HG02973 (cell line): ENCODE data around the gene ZNF365.
"Not testable (repeated sequence)": the region's sequence is repeated elsewhere in the genome, so short reads cannot be mapped to it uniquely, and the experiment has no call there.

Experiments used
- ATAC-seq: cut with Tn5 transposase; IDR thresholded peaks from one replicate; pipeline ENCODE4 v1.9.1; 2021; ENCODE audit warnings: moderate library complexity; ENCODE audit not compliant: unreplicated experiment

The ZNF365 gene

GRCh38 chr10:62377026-62377415 lies 2.9 kb downstream of the ZNF365 start:
- no peak for ATAC-seq

DNA sequence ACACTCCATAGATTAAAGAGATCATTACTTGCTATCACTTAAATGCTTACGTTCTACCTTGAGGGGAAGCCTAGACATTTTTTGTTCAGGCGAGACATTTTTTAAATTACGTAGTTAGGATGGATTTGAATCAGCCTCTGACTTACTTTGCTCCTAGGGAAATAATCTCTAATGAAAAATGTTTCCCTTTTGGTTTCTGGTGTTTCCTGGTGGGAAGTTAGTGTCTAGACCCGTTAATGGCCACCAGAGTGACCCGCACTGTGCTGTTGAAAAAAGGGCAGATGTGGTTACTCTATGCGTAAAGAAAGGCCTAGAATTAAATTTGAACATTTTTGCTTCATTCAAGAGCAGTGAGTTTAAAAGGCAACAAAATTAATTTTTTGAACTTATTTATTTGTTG lies 3.8 kb downstream of the ZNF365 start:
- no peak for ATAC-seq

- not testable (repeated sequence) for ATAC-seq
Measured at GRCh38 chr10:62378877-62379276, 4.7 kb downstream of the ZNF365 start.

DNA sequence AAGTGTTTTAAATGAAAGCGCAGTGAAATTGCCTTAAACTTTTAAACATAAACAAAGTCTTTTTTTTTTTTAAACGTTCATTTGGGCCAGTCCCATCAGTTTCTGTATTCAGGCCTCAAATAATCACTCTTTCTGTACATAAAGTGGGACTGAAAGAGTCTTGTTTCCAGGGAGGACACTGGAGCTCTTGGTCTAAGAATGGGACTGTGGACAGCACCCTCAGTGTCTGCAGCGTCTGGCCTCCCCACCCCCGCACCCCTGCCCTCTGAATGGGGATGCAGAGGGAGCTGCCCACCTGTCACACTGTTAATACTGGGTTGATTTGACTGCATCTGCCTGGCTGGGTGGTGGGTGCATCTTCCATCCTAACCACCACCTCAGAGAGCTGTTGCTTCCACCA lies 5.2 kb downstream of the ZNF365 start:
- no peak for ATAC-seq

- ATAC-seq, result no peak
Measured at GRCh38 chr10:62380016-62380415, 5.8 kb downstream of the ZNF365 start.

DNA sequence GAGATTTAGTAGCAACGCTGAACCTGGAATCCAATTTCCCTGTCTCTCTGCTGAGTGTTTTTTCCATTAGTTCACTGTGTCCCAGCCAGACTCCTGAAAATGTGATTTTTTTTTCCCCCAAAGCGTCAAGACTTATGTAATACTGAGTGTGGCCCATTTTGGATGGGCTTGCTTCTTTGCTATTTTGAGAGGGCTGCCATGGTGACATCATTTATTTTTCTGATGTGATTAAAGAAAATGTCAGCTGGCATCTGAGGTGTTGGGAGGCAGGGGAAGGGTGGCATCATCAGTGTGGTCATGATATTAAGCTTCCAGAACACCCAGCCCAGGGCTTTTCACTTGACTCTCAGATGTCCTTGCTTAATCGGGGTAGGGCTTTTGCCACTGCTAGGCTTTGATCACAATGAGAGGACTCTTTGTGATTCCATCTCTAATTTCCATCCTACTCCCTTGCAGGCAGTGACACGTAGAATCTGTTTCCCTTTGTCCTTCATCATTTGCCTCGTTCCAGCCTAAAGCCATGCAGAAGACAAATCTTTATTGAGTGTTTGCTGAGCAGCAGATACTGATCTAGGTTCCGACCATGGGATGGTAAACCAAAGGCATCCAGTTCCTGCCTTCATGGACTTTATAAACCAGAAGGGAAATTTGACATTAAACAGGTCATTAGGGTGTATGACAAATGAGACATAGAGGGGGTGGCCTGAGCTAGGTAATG lies 7.4 kb downstream of the ZNF365 start:
- ATAC-seq, result no peak

GRCh38 chr10:62382831-62383230 lies 8.7 kb downstream of the ZNF365 start:
- no peak for ATAC-seq

DNA sequence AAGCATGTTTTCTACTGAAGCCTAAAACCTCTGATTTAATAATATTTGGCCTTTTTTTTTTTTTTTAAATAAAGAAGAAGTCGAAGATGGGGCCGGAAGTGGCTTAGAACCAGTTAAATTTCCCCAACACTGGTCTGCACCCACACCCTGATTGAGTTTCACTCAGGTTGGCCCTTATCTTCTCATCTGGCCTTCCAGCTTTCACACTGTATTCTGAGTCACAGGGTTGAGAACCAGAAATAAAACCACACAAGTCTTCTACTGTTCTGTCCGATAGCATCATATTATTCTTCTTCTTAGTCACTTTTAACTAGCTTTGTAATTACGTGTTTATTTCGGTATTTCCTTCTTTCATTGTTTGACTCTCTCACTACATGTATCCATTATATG lies 9.9 kb downstream of the ZNF365 start:
- ATAC-seq, result no peak

DNA sequence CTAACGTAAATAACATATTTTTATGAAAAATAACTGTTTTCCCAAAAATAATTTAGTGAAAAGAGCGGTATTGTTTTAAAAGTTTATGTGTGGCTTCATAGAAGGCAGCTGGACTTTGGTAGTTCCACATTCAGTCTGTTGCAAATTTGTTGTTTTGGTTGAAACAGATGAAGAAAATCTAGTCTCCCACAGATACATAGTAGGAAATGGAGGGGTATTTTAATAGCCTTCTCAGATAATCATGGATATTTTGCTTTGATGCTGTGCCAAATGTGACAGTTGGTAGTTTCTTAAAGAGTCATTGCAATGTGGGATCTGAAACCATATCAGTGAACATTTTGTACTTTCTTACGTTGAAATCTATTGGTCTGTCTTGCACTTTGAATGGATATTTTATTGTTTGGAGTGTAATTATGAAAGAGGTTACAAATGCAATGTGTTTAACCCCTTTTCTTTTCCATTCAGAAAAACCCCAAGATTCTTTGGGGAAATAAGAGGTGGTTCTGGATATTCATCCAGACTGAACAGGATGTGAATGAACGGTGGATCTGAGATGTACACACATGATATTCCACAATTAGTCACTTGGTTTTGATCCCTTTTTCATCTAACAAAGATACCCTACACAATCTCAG lies 10.4 kb downstream of the ZNF365 start:
- no peak for ATAC-seq

DNA sequence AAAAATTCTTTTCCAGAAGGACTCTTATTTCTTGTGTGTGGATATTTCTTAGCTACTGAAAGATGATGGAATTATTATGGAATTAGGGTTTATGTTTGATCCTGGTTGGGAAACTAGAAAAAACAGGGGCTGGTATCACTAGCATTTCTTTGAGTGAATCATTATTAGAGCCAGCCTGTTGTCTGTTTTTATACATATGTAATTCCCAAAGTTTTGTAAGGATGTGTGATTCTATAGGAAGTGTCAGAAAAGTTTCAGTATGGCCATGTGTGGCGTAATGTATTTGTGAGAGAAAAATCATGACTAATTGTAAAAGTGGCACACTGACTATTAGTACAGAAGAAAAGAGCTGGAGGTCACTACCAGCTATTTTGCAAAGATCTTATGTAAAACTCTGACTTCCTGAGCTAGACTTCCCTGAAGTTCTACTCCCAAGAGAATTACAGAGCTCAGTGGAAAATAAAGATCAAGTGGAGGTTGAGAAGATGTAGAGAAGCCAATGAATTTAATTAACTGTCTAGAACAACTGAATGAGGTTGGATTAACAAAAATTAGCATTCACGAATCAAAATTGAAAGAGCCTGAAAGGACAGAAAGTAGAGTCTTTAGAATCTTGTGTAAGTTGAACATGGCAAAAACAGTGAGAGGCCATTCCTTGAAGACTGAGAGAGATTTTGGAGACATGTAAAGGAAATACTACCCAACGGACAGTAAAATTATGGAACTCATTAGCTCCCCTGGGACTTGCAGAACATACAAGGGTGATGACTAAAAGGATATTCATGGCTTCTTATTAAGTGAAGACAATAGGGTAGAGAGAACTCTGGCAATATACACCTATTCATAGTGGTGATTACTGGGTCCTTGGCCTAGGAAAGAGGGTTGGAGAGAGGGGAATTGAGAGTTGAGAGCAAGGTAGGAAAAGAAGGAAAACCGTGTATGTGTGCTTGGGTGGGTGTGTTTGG lies 12.5 kb downstream of the ZNF365 start:
- no peak for ATAC-seq

- no peak for ATAC-seq
Measured at GRCh38 chr10:62388328-62388727, 14.2 kb downstream of the ZNF365 start.

GRCh38 chr10:62390497-62391176 lies 16.5 kb downstream of the ZNF365 start:
- no peak for ATAC-seq

DNA sequence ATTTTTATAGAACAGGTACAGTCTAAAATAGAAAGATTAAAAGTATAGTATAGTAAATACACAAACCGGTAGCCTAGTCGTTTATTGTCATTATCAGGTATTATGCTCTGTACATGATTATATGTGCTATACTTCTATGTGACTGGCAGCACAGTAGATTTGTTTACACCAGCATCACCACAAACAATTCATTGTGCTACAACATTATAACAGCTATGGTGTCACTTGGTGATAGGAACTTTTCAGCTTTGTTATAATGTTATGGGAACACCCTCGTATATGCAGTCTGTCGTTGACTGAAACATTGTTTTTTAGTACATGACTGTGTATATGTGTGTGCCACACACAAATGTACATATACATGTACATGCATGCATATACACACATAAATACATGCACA lies 19.1 kb downstream of the ZNF365 start:
- no peak for ATAC-seq

GRCh38 chr10:62394556-62395018 lies 20.4 kb downstream of the ZNF365 start:
- no peak for ATAC-seq

DNA sequence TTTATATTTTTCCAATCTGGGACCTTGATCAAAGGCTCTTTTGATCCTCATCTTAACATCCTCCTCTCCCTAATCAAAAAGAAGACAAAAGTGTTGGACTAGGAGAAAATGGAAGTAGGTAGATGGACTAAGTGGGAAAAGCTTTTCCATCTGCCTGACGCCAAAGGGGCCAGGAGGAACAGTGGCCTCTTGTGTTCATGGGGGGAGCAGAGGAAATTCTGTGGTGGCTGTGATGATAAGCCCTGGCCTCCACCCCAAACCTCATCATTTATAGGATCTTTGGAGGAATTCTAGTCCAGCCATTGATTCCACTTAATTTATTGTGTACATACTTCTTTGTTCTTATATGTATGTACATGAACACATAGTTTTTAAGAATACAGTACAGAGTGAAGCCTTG lies 21.7 kb downstream of the ZNF365 start:
- ATAC-seq, result no peak

- ATAC-seq, result no peak
Measured at GRCh38 chr10:62396864-62397263, 22.7 kb downstream of the ZNF365 start.

- ATAC-seq, result no peak
Measured at GRCh38 chr10:62399211-62399610, 25.0 kb downstream of the ZNF365 start.

- ATAC-seq, result no peak
Measured at GRCh38 chr10:62402508-62402907, 28.3 kb downstream of the ZNF365 start.

DNA sequence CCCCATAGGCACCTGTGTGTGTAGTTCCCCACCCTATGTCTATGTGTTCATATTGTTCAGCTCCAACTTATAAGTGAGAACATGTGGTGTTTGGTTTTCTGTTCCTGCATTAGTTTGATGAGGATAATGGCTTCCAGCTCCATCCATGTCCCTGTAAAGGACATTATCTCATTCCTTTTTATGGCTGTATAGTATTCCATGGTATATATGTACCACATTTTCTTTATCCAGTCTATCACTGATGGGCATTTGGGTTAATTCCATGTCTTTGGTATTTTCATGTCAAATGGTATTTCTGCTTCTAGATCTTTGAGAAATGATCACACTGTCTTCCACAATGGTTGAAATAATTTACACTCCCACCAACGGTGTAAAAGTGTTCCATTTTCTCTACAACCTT lies 36.4 kb downstream of the ZNF365 start:
- not testable (repeated sequence) for ATAC-seq

DNA sequence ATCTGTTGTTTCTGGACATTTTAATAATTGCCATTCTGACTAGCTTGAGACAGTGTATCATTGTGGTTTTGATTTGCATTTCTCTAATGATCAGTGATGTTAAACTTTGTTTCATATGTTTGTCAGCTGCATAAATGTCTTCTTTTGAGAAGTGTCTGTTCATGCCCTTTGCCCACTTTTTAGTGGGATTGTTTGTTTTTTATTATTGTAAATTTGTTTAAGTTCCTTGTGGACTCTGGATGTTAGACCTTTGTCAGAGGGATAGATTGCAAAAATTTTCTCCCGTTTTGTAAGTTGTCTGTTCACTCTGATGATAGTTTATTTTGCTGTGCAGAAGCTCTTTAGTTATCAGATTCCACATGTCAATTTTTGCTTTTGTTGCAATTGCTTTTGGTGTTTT lies 36.8 kb downstream of the ZNF365 start:
- ATAC-seq, result not testable (repeated sequence)

- no peak for ATAC-seq
Measured at GRCh38 chr10:62413048-62413447, 38.9 kb downstream of the ZNF365 start.
